OCI-LY7 (cell line): ENCODE data around the gene LCP2.

Experiments
- CTCF ChIP-seq: fragments of 200-600 bp; sonication (generic); conservative IDR thresholded peaks from 2 replicates; pipeline ENCODE4 v1.5.1; 2014; ENCODE audit warnings: mild to moderate bottlenecking, antibody characterized with exemption, low read length, moderate library complexity, mixed read lengths
- EZH2phosphoT487 ChIP-seq: fragments of 200-600 bp; sonication (generic); IDR thresholded peaks from 2 replicates; pipeline ENCODE4 v1.6.1; 2018; ENCODE audit warnings: low read depth, borderline replicate concordance, mild to moderate bottlenecking, mixed run types, antibody characterized with exemption, low read length, moderate library complexity, mixed read lengths

GRCh38 chr5:170337045-170337733 lies 39.6 kb upstream of the LCP2 start:
- TF ChIP-seq CTCF (no peak), EZH2phosphoT487 (no peak)
